Measurements from ENCODE around the gene STPG2.
"Not testable (repeated sequence)": the region's sequence is repeated elsewhere in the genome, so short reads cannot be mapped to it uniquely, and the experiment has no call there.

Gene STPG2

GRCh38 chr4:97624204-97624603, 519.1 kb downstream of the STPG2 start:
- DNase-seq: no peak

- no peak for DNase-seq
Observed at GRCh38 chr4:97605932-97606331, 537.3 kb downstream of the STPG2 start.

GRCh38 chr4:97593248-97593647, 550.0 kb downstream of the STPG2 start:
- DNase-seq: no peak

DNA sequence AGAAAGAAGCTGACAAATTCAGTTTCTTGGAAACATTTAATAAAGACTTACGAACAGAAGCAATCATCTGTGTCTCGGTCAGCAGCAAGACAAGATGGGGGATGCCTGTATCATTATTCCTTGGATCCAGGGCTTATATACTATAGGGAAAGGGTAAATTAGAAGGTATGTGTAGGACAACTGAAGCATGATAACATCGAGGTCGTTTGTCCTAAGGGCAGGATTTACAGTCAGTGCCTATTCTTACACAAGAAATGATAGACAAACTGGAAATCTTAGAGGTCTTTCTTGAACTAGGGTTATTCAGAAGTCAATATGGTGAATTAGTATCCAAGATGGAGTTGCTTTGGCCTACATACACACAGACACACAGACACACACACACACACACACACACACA, 553.0 kb downstream of the STPG2 start:
- no peak for DNase-seq

DNA sequence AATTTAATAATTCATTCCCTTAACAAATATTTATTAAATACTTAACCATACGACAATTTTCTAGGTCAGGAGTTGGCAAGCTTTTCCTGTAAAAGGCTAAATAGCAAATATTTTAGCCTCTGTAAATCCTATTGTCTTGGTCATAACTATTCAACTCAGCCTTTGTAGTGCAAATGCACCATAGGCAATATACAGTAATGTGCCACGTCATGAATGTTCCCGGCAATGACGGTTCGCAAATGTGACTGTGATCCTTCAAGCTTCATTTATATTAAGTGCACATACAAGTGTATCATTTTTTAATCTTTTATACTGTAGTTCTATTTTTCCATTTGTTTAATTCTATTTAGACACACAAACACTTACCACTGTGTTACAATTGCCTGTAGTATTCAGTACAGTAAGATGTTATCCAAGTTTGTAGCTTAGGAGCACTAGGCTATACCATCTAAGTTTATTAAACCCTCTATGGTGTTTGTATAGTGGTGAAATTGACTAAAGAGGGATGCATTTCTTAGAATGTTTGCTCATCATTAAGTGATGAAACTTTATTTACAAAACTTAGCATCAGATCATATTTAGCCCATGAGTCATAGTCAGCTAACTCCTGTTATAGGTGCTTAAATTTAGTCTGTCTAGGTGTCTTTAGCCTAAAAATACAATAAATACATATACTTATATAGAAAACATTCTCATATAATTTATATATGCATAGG, 553.6 kb downstream of the STPG2 start:
- DNase-seq: no peak

- DNase-seq: no peak
Observed at GRCh38 chr4:97587912-97588311, 555.4 kb downstream of the STPG2 start.

- DNase-seq: no peak
Observed at GRCh38 chr4:97585274-97585673, 558.0 kb downstream of the STPG2 start.

DNA sequence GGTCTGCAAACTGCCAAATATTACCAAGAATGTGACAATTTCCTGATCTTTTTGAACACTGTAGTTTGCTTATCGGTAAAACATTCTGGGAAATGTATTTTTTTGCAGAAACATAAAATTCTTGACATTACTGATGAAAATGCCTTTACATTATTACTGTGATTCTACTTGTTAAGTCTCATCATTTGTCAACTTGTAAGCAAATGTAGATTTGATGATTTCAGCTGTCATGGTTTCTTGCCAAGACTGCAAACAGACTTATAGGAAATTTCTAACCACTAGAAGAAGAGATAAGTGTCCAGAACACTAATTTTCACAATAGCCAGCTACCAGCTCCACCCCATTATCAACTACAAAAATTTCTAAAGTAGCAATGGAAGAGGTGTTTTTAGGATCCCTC, 560.4 kb downstream of the STPG2 start:
- no peak for DNase-seq

DNA sequence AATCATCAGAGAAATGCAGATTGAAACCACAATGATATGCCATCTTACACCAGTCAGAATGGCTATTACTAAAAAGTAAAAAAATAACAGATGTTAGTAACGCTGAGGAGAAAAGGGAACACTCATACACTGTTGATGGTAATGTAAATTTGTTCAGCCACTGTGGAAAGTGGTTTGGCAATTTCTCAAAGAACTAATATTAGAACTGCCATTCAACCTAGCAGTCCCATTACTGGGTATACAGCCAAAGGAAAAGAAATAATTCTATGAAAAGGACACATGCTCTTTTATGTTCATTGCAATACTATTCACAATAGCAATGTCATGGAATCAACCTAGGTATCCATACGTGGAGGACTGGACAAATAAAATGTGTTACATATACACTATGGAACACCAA, 566.3 kb downstream of the STPG2 start:
- no peak for DNase-seq

GRCh38 chr4:97560009-97560408, 583.3 kb downstream of the STPG2 start:
- DNase-seq: no peak

DNA sequence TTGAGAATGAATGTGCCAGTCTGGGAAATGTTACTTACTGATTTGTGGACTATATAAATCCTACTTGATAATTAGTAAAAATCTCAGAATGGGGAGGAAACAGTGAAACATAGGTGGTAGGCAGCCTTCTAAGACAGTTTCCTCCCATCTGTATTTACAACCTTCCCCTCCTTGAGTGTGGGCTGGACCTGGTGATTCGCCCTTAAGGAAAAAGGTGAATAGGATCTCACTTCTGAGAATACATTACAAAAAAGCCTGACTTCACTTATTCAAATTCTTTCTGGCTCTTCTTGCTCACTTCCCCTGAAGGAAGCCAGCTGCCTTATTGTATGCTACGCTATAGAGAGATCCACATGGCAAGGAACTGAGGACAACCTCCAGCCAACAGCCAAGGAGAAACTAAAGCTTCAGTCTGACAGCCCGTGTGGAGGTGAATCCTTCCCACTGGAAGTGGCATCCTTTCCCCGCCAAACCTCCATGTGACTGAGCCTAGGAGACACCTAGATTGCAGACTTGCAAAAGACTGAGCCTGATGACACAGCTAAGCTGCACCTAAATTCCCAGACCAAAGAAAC, 585.0 kb downstream of the STPG2 start:
- no peak for DNase-seq

- not testable (repeated sequence) for DNase-seq
Observed at GRCh38 chr4:97550637-97551036, 592.6 kb downstream of the STPG2 start.

DNA sequence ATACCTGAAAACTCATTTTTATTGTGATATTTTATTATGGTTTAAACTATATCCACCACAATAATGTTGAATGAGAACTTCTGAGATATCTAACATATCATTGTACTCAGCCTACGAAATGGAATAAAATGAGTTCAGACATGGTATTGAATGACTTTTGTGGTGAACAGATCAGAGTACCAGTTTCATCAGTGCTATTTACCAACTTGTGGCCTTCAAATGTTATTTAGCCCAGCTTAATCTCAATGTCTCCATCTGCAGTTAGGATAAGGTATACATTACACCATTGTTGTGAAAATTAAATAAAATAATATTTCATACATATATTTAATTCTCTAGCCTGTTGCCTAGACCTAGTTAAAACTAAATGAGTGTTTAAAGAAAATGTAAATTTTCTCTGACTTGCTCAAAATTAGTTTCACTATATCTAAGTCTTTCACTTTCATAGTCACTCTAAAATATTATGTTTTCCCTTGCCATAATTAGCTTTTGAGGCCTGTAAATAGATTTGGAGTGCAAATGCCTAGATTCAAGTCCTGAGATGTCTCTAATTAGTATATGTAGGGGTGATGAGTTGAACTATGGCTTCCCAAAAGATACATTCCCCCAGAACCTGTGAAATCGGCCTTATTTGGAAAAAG, 594.2 kb downstream of the STPG2 start:
- DNase-seq: no peak

- DNase-seq: no peak
Observed at GRCh38 chr4:97548186-97548585, 595.1 kb downstream of the STPG2 start.

- no peak for DNase-seq
Observed at GRCh38 chr4:97531351-97531750, 611.9 kb downstream of the STPG2 start.

GRCh38 chr4:97530676-97531075, 612.6 kb downstream of the STPG2 start:
- DNase-seq: no peak

- DNase-seq: no peak
Observed at GRCh38 chr4:97525236-97525635, 618.0 kb downstream of the STPG2 start.

DNA sequence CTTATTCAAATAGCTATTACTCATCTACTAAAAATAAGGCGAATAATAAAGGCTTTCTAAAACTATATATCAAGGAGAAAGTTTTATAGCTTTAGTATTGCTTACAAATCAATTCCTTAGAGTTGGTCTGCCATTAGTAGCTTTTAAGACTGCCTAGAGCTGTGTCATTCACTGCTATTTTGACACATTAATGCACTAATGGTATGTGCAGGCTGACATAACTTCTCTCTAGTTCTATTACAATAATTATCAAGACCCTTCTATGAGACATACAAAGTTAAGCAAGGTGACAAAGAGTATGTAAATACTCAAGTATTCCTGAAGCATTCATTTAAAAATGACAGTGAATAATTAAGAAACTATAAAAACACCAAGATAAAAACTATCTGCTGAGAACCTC, 625.3 kb downstream of the STPG2 start:
- no peak for DNase-seq

- no peak for DNase-seq
Observed at GRCh38 chr4:97513917-97514316, 629.4 kb downstream of the STPG2 start.

All from NCI-H1092 treated with DMSO at 0.1 percent for 48 hours (cell line).